Middle frontal gyrus (tissue), 1 donor: Measurements from ENCODE around the gene FHOD3.
A peak's percentile ranks its signal among the peaks of the same experiment; 100 is the strongest.

Experiments
- DNase-seq: peaks from one replicate; pipeline ENCODE4 v3.0.0-alpha.2; 2015; ENCODE audit warnings: low spot score; ENCODE audit errors: extremely low spot score

FHOD3 gene

GRCh38 chr18:36770315-36770946 lies 472.9 kb downstream of the FHOD3 start:
- DNase-seq = no peak

DNA sequence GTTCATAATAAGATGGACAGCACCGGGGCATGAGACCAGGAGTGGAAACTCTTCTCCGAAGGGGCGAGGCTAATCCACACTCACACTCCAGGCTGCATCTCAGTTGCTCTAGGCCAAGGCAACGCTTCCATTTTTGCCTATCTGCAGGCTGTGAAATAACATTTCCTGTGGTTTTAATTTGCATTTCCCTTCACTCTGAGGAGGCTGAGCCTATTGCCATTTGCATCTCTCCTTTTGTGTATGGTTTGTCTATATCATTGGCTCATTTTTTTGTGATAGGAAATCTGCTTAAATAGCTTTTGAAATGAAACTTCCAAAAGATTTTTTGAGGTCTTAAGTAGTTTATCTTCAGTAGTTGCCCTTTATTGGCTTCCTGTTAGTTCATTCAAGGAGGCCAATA lies 473.7 kb downstream of the FHOD3 start:
- no peak for DNase-seq

DNA sequence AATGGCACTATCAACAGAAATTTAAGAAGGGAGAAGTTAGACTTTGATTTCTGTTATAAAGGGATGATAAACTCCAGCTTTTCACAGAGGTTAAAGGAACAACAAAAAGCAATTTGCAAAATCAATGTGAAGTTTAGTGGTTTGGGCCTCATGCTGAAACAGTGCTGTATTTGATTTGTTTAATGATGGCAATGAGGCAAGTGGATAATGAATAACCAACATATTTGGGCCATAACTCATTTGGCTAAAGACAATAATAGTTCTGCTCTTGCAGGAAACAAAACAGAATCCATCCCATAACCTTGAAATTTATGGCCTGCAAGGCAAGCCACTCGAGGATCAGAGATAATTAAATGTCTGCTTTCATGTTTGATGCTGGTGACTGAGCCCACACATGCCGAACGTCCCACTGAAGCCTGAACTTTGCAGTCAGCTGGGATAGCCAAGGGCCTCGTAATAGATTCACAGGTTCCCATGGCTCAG lies 474.8 kb downstream of the FHOD3 start:
- no peak for DNase-seq

GRCh38 chr18:36775396-36775795 lies 477.9 kb downstream of the FHOD3 start:
- no peak for DNase-seq

- no peak for DNase-seq
Observed at GRCh38 chr18:36776650-36777049, 479.1 kb downstream of the FHOD3 start.

DNA sequence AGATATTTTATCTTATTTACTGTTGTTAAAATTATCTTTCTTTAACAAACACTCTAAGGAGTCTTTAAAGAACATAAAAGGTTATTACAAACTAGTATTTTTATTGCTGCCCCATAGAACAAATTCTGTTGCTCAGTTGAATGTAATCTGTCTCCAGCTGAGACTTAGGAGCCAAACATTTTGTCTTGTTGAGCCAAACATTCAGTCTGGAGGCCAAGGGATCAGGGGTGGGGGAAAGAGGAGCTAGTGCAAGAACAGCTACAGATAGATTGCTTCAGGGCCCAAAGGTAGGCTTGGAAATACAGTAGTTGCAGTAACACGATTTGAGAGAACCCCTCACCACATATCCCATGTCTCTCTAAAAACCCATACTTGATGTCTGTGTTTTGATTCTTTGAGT lies 480.1 kb downstream of the FHOD3 start:
- no peak for DNase-seq

GRCh38 chr18:36780748-36781147 lies 483.2 kb downstream of the FHOD3 start:
- no peak for DNase-seq

- no peak for DNase-seq
Observed at GRCh38 chr18:36782710-36783109, 485.2 kb downstream of the FHOD3 start.

- no peak for DNase-seq
Observed at GRCh38 chr18:36783792-36784191, 486.3 kb downstream of the FHOD3 start.

GRCh38 chr18:36786686-36787085 lies 489.2 kb downstream of the FHOD3 start:
- DNase-seq = no peak

DNA sequence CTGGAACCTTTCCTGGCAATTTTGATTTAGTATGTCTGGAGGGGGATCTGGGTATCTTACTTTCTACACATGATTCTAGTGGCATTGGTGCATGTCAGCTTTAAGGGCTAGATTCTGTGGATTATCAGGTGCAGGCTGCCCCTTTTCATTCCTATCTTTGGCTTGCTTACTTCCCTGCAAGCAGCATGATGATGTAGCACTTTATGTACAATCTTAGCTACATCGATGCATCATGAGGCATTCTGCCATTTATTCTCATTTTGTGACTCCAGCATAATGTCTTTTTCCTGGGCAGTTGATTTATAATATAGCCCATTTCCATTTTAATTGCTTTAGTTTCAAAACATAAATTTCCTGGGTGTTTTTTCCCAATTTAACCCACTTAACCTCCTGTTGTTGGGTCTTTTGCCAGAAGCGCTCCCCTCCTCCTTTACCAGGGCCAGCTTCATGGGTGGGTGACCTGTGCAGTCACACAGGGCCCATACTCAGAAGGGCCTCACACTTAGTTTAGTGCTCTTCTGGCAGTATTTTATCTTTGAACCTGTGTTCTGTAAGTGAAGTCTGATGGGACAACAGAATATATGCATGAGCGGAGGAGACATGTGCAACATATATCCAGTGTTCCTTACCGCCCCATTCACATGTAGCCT lies 495.2 kb downstream of the FHOD3 start:
- no peak for DNase-seq

DNA sequence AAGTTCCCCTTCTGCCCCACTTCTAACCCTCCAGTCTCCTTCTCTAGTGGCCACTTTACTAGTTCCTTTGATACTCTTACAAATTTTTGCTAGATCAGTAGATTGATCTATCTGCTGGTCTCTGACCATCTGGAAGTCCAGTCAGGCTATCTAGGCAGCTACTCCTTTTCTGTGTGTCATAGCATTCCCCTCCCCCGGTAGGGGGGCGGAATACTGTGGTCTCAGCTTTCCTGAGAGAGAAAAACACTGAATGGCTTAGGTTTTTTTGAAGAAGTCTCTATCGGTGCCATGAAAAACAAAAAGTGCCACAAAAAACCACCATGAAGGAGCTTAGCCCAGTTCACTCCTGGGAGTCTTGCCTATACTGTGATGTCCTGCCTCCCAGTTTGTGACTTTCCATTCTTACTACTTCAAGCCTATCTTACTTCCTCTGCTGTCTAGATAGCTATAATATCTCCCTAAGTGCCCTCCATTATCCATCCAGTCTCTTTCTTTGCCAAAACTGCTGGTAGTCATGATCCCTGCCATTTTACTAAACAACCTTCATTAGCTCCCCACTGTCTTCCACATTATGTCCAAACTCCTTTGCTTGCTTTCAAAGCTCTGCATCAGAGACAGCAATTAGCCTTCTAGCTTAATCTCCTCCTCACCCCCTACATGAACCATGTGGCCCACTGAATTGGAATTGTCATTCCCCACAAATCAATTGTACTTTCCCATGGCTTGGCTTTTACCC lies 501.4 kb downstream of the FHOD3 start:
- DNase-seq = no peak

DNA sequence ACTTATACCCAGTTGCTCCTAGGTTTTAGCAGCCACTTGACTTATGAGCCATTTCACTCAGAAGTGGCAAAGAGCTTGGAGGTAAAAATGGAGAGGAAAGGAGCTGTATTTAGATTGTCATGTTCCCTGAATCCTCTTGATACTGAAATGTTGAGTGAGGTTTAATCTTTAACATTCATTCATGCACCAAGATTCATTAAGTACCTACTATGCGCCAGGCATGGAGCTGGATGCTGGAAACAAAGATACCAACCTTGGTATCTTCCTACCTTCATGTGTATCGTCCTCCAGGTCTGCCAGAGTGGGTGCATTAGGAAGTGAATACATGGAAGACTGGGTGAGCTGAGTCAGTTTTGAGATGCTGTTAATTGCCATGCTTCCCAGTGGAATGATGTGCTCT lies 507.6 kb downstream of the FHOD3 start:
- no peak for DNase-seq

- DNase-seq = no peak
Observed at GRCh38 chr18:36808681-36809080, 511.2 kb downstream of the FHOD3 start.

GRCh38 chr18:36809590-36810381 lies 512.3 kb downstream of the FHOD3 start:
- peak; percentile 59 for DNase-seq

- no peak for DNase-seq
Observed at GRCh38 chr18:36811430-36811829, 513.9 kb downstream of the FHOD3 start.

- DNase-seq = no peak
Observed at GRCh38 chr18:36811955-36812354, 514.4 kb downstream of the FHOD3 start.

- no peak for DNase-seq
Observed at GRCh38 chr18:36812678-36813077, 515.2 kb downstream of the FHOD3 start.

DNA sequence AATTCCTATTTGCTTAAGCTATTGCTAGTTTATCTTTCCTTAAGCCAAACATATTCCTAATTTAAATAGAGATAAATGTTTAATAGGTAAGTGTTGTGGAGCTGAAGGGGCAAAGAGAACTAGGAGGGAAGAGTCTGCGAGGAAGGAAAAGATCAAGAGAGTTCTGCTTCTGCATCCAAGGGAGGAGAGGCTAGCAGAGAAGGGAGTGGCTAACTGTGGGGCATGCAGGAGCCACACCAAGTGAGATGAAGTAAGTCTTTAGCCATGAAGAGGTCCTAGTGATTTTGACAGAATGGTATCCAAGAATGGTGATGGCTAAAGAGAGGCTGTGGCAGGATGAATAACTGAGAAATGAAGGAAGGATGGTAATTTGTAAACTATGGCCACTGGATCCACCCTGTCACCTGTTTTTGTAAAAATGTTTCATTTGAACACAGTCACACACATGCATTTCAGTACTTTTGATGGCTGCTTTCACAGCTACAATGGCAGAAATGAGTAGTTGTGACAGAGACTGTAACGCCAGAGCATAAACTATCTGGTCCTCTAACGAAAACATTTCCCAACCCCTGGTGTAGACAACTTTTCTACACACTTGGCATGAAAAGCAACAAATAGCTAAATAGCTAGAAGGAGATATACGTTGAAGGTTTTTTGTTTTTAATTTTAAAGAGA lies 515.7 kb downstream of the FHOD3 start:
- DNase-seq = no peak

DNA sequence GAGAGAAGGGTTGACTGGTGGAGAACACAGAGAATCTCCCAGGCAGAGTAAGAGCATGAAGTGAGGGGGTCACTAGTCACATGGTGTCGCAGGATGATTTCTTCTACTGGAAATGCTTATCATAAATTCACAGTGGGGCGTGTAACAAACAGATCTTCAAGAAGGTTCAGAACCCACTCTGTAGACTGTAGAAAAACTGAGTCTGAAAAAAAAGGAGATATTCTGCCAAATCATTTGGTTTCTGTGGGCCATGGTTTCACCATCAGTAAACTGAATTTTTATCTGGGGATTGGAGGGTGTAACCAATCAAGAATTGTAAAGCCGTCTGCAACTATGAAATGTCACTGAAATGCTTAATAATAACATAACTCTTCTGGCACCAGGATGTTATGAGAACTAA lies 516.3 kb downstream of the FHOD3 start:
- DNase-seq = no peak

GRCh38 chr18:36814994-36815393 lies 517.5 kb downstream of the FHOD3 start:
- no peak for DNase-seq
